ENCODE data around the gene NFYA.

NFYA gene

GRCh38 chr6:41073203-41073967 lies 611 bp downstream of the NFYA start:
- peaks cover 27 to 42% of the 10 kb centered on the region in 2 donors for H3K4me1 Mint-ChIP-seq
- DNase-seq: peak; percentile 74
- H3K36me3 Mint-ChIP-seq: peaks cover 6 to 15% of the 10 kb centered on the region in 2 donors
- H3K27me3 Mint-ChIP-seq: no peaks in the 10 kb centered on the region
- peak overlapping the region; percentile 99 for H3K27ac Mint-ChIP-seq
- H3K9me3 Mint-ChIP-seq: no peaks in the 10 kb centered on the region
- H3K4me3 Mint-ChIP-seq: peak overlapping the region; percentile 92 to 97
- ATAC-seq (replicated peaks): peak; percentile 25 to 26

DNA sequence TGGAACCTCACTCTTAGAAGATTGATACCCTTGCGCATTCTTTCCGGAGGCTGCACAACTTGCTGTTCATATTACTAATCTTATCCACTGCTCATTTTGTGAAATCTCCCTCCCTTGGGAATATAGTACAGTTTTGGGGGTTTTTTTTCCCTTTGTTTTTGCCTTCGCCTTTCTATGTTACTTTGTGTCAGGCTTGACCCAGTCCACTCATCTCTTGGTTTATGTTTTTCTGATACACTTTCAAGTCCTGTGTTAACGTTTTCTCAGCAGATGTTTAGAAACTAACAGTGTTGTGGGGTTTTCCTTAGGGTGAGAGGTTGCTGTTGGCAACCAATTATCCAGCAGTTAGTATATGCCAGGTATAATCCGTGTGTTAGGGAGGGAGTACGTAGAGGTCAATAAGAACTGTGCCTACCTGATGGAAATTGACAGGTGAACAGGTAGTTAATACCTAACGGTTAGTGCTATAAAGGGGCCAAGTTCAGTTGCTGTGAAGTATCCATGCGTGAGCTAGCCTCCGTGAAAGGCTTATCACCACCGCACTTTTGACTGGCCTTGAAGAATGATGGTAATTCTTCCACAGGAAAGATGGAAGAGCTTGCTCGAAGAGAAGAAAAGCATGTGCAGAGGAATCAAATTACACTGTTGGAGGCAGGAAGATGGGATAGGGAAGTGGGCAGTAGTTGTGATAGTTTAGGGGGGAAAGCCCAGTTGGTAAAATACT lies 1.4 kb downstream of the NFYA start:
- Mint-ChIP-seq H3K27ac (peak overlapping the region; percentile 96), H3K36me3 (peaks cover 8 to 19% of the 10 kb centered on the region in 2 donors), H3K4me1 (peaks cover 29 to 47% of the 10 kb centered on the region in 2 donors), H3K27me3 (no peaks in the 10 kb centered on the region), H3K9me3 (no peaks in the 10 kb centered on the region), H3K4me3 (peak overlapping the region; percentile 92 to 96)
- no peak for ATAC-seq (replicated peaks)
- no peak for DNase-seq

DNA sequence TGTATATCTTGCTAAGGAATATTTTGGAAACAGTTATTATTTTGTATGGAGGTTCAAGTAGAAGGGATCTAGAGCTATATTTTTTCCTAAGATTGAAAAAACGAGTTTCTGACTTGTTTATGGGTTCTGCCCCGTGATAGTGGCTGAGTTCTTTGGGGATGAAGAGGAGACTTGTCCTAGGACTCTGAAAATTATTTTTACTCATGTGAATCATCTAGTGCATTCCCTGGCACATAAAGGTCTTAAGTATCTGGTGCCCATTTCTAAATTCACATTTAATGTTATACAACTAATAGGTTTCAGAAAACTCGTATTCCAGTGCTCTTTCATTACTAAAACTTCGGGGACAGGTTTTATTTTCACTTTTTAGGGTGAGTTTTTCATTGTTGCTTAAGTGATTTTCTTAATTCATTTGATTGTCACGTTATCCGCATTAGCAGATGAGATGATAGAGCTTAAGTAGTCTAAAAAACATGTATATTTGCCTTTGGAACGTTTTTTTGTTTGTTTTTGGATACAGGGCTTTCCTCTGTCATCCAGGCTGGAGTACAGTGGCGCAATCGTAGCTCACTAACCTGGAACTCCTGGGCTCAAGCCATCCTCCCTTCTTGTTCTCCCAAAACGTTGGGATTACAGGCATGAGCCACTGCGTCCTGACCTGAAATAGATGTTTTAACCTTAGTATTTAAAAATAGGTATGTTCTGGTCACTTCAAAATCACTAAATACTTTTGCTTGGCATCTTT lies 2.1 kb downstream of the NFYA start:
- Mint-ChIP-seq H3K4me1 (peaks cover 29 to 50% of the 10 kb centered on the region in 2 donors), H3K36me3 (peaks cover 8 to 22% of the 10 kb centered on the region in 2 donors), H3K9me3 (no peaks in the 10 kb centered on the region), H3K27me3 (no peaks in the 10 kb centered on the region), H3K4me3 (peak overlapping the region; percentile 92 to 96), H3K27ac (peak overlapping the region; percentile 96)
- no peak for ATAC-seq (replicated peaks)
- no peak for DNase-seq

GRCh38 chr6:41075651-41076626 lies 3.2 kb downstream of the NFYA start:
- no peak for ATAC-seq (replicated peaks)
- peaks cover 31 to 54% of the 10 kb centered on the region in 2 donors for H3K4me1 Mint-ChIP-seq

GRCh38 chr6:41077536-41077935 lies 4.8 kb downstream of the NFYA start:
- Mint-ChIP-seq H3K27me3 (no peaks in the 10 kb centered on the region), H3K27ac (no peak overlapping the region), H3K4me3 (no peak overlapping the region), H3K36me3 (peaks cover 25 to 38% of the 10 kb centered on the region in 2 donors), H3K4me1 (peaks cover 31 to 51% of the 10 kb centered on the region in 2 donors), H3K9me3 (no peaks in the 10 kb centered on the region)
- ATAC-seq (replicated peaks) (no peak), DNase-seq (no peak)

More at GRCh38 chr6:41075651-41076626, 3.2 kb downstream of the NFYA start:
- peak overlapping the region; percentile 5 to 17 for H3K4me3 Mint-ChIP-seq
- peaks cover 16 to 31% of the 10 kb centered on the region in 2 donors for H3K36me3 Mint-ChIP-seq
- H3K9me3 Mint-ChIP-seq: no peaks in the 10 kb centered on the region
- DNase-seq: no peak
- H3K27me3 Mint-ChIP-seq: no peaks in the 10 kb centered on the region
- peak overlapping the region; percentile 47 for H3K27ac Mint-ChIP-seq

DNA sequence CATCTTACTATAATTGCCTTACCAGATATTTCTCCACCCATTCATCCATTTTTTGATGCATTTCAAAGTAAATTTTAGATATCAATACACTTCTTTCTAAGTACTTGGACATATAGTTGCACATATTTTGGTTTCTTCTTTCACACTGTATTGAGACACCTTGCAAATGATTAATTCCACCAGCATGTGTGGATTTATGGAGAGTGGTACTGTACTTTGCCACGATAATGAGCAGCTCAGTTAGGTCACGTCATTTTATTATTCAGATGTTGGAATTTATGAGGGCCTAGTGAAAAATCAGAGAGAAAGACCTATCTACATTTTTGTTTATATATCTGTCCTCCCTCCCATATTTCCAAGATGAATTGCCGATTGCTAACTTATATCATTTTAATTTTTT lies 5.3 kb downstream of the NFYA start:
- DNase-seq: no peak
- Mint-ChIP-seq H3K36me3 (peaks cover 25 to 40% of the 10 kb centered on the region in 2 donors), H3K27ac (no peak overlapping the region), H3K4me1 (peaks cover 31 to 51% of the 10 kb centered on the region in 2 donors), H3K27me3 (no peaks in the 10 kb centered on the region), H3K4me3 (no peak overlapping the region), H3K9me3 (no peaks in the 10 kb centered on the region)
- ATAC-seq (replicated peaks): no peak

DNA sequence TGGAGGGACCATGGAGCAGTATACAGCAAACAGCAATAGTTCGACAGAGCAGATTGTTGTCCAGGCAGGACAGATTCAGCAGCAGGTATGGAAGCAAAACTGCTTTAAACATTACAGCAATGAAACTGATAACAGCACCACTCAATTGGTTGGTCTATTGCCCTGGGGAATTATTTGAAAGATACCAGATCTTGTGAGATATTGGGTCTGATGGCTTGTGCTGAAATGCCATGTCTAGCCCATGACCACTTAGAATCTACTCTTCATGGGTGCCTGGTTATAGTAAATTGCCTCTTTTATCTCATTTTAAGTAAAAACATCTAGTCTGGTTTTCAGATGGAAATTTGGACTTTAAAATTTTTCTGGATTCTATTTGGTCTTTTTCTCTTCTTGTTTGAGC lies 6.3 kb downstream of the NFYA start:
- H3K9me3 Mint-ChIP-seq: no peaks in the 10 kb centered on the region
- peaks cover 25 to 45% of the 10 kb centered on the region in 2 donors for H3K36me3 Mint-ChIP-seq
- no peak overlapping the region for H3K27ac Mint-ChIP-seq
- no peaks in the 10 kb centered on the region for H3K27me3 Mint-ChIP-seq
- no peak overlapping the region for H3K4me3 Mint-ChIP-seq
- H3K4me1 Mint-ChIP-seq: peaks cover 28 to 45% of the 10 kb centered on the region in 2 donors
- DNase-seq: no peak
- no peak for ATAC-seq (replicated peaks)

DNA sequence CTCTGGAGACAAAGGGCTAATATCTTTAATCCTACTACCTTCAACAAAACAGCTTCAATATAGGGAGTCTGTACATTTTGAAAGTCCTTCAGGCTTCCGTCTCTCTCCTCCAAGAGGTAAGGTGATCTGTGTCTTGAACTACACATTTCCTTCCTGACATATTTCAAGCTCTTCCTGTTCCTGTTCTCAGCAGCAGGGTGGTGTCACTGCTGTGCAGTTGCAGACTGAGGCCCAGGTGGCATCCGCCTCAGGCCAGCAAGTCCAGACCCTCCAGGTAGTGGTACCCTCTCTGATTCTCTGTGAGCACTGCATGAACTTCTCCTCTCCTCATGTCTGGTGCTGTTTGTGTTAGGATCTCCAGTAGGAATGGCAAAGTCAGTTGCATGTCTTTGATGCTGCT lies 7.8 kb downstream of the NFYA start:
- H3K36me3 Mint-ChIP-seq: peaks cover 24 to 43% of the 10 kb centered on the region in 2 donors

GRCh38 chr6:41083072-41083471 lies 10.3 kb downstream of the NFYA start:
- Mint-ChIP-seq H3K27me3 (no peaks in the 10 kb centered on the region), H3K36me3 (peaks cover 25 to 49% of the 10 kb centered on the region in 2 donors), H3K4me1 (peaks cover 9 to 21% of the 10 kb centered on the region in 2 donors), H3K27ac (no peak overlapping the region), H3K4me3 (no peak overlapping the region), H3K9me3 (no peaks in the 10 kb centered on the region)
- ATAC-seq (replicated peaks): no peak
- no peak for DNase-seq

More for the DNA sequence above, 7.8 kb downstream of the NFYA start:
- Mint-ChIP-seq H3K9me3 (no peaks in the 10 kb centered on the region), H3K4me3 (peak overlapping the region in 1 of 2 donors; percentile 1), H3K4me1 (peaks cover 16 to 29% of the 10 kb centered on the region in 2 donors), H3K27ac (peak overlapping the region; percentile 72), H3K27me3 (no peaks in the 10 kb centered on the region)
- ATAC-seq (replicated peaks): no peak
- no peak for DNase-seq

DNA sequence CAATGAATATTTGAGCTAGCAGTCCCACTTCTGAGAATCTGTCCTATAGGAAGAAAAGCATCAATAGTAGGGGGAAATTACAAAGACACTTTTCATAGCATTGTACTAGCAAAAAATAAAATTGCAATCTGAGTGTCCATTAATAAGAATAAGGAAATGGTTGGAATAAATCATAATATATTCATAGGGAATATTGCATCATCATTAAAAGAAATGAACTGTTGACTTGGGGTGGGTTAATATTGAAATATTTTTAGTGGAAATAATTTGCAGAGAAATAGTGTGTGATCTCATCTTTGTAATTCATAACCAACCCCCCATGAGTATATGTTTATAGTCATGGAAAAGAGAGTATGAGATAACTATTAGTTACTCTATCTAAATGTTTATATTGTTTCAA lies 12.4 kb downstream of the NFYA start:
- Mint-ChIP-seq H3K4me1 (peaks cover 7 to 10% of the 10 kb centered on the region in 2 donors), H3K36me3 (peaks cover 22 to 47% of the 10 kb centered on the region in 2 donors), H3K27ac (no peak overlapping the region), H3K9me3 (no peaks in the 10 kb centered on the region), H3K27me3 (no peaks in the 10 kb centered on the region), H3K4me3 (no peak overlapping the region)
- DNase-seq (no peak), ATAC-seq (replicated peaks) (no peak)

GRCh38 chr6:41088451-41088850 lies 15.7 kb downstream of the NFYA start:
- Mint-ChIP-seq H3K4me1 (peaks cover 0 to 2% of the 10 kb centered on the region in 2 donors), H3K27me3 (no peaks in the 10 kb centered on the region), H3K36me3 (peaks cover 13 to 45% of the 10 kb centered on the region in 2 donors), H3K4me3 (no peak overlapping the region), H3K27ac (no peak overlapping the region), H3K9me3 (no peaks in the 10 kb centered on the region)
- no peak for ATAC-seq (replicated peaks)
- no peak for DNase-seq

DNA sequence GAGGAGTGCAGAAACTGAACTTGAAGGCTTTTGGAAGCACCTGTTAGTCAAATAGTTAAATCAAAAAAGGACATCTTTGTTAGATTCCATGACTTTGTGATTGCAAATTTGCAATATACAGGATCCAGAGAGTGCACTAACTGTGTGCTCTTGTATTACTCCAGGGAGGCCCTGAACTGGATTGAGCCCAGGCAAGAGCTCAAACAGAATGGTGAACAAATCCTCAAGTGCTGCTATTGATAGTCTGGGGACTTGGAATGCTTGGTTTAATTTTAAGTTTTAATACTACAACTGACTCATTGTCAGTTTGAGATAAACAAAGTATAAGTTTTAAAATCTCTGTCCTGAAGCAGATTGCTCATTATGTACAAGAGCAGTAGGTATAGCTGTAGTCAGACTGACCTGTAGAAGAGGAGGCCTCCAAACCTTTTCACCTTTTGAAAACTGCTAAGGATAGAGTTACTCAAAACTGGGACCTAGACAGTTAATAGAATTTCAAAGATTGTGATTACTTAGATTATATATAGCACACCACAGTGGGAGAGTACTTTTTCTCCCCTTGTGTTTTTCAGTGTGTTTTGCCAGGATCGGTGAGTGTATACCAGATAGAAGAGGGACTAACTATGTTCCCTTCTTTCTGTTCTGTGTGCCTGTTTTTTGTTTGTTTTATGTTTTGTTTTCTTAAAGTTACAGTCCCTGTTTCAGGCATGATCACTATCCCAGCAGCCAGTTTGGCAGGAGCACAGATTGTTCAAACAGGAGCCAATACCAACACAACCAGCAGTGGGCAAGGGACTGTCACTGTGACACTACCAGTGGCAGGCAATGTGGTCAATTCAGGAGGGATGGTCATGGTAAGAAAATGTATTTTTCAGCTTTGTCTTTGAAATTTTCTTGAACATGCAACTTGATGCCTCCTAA lies 18.3 kb downstream of the NFYA start:
- H3K36me3 Mint-ChIP-seq: peaks cover 21 to 42% of the 10 kb centered on the region in 2 donors
- DNase-seq (no peak), ATAC-seq (replicated peaks) (no peak)
- H3K4me3 Mint-ChIP-seq: no peak overlapping the region
- H3K9me3 Mint-ChIP-seq: no peaks in the 10 kb centered on the region
- H3K4me1 Mint-ChIP-seq: no peaks in the 10 kb centered on the region
- H3K27ac Mint-ChIP-seq: no peak overlapping the region
- H3K27me3 Mint-ChIP-seq: no peaks in the 10 kb centered on the region
